Mammary epithelial cell (primary cell): ENCODE results near the gene LRRC52.

Experiments
- CTCF ChIP-seq, 2 donors: IDR thresholded peaks in 1 of 2; conservative IDR thresholded peaks in 1 of 2; 2 replicates each; pipeline ENCODE4 v1.5.1; 2011 to 2012; ENCODE audit warnings: inconsistent platforms in 2 of 2, low read length in 2 of 2, mild to moderate bottlenecking in 2 of 2, control low read depth in 1 of 2, low read depth in 1 of 2; ENCODE audit not compliant: insufficient read depth in 1 of 2; ENCODE audit errors: extremely low read depth in 1 of 2
- EZH2 ChIP-seq: IDR thresholded peaks from 2 replicates; pipeline ENCODE4 v1.6.1; 2012; ENCODE audit warnings: low read length, inconsistent platforms, borderline replicate concordance

- TF ChIP-seq EZH2 = no peak
- TF ChIP-seq CTCF (conservative IDR thresholded peaks at IDR 0.05 in 1 of 2, IDR thresholded peaks at IDR 0.05 in 1 of 2; ENCODE audit: extremely low read depth in 1 of 2, insufficient read depth in 1 of 2, low read depth in 1 of 2, low read length in 2 of 2) = no peak
These were observed 48.0 kb upstream of the LRRC52 start for GRCh38 chr1:165495858-165496205.
